LNCAP (cell line): ENCODE data around the gene RNF222.

Experiments used
- CTCF ChIP-seq: fragments of 450-650 bp; IDR thresholded peaks from 2 replicates; pipeline ENCODE4 v1.5.1; 2017; ENCODE audit warnings: mild to moderate bottlenecking

Gene RNF222

GRCh38 chr17:8436844-8437171 lies 39.2 kb upstream of the RNF222 start:
- no peak for TF ChIP-seq CTCF

GRCh38 chr17:8436169-8436843 lies 38.7 kb upstream of the RNF222 start:
- TF ChIP-seq CTCF = no peak

- no peak for TF ChIP-seq CTCF
Measured at GRCh38 chr17:8435245-8436168, 37.9 kb upstream of the RNF222 start, which contains the start of gene NDEL1. TSS of gene NDEL1 (plus strand) at chr17:8435884. CDS start at chr17:8444272, 8,388 bp downstream.

GRCh38 chr17:8430966-8431365 lies 33.3 kb upstream of the RNF222 start:
- TF ChIP-seq CTCF = no peak

- TF ChIP-seq CTCF = no peak
Measured at GRCh38 chr17:8426802-8427201, 29.2 kb upstream of the RNF222 start.

GRCh38 chr17:8426094-8426720 lies 28.6 kb upstream of the RNF222 start:
- TF ChIP-seq CTCF = no peak

GRCh38 chr17:8421571-8421970 lies 23.9 kb upstream of the RNF222 start:
- TF ChIP-seq CTCF = no peak
